Memory B cell (primary cell): Measurements from ENCODE around the gene GALNT6.
"Not testable (repeated sequence)": the region's sequence is repeated elsewhere in the genome, so short reads cannot be mapped to it uniquely, and the experiment has no call there.

Experiments used
- ATAC-seq: fragments of 150-1000 bp; cut with Tn5 transposase; 2 replicates; pipeline ENCODE4 v1.10.0; 2021; ENCODE audit warnings: low read depth, mild to moderate bottlenecking, moderate library complexity
- DNase-seq, 2 donors: peaks; one replicate each; pipeline ENCODE4 v3.0.0; 2022; ENCODE audit warnings: low spot score in 2 of 2
- H3K27ac Mint-ChIP-seq: one replicate; pipeline ENCODE4 v1.8.0; 2022; ENCODE audit warnings: mild to moderate bottlenecking, moderate library complexity, mixed read lengths
- H3K27me3 Mint-ChIP-seq: one replicate; pipeline ENCODE4 v1.8.0; 2022; ENCODE audit warnings: mixed read lengths
- H3K36me3 Mint-ChIP-seq: one replicate; pipeline ENCODE4 v1.8.0; 2022; ENCODE audit warnings: mild to moderate bottlenecking, mixed read lengths
- H3K4me1 Mint-ChIP-seq: one replicate; pipeline ENCODE4 v1.8.0; 2022; ENCODE audit warnings: mixed read lengths
- H3K4me3 Mint-ChIP-seq: one replicate; pipeline ENCODE4 v1.8.0; 2022; ENCODE audit warnings: mild to moderate bottlenecking, moderate library complexity, mixed read lengths
- H3K9me3 Mint-ChIP-seq: one replicate; pipeline ENCODE4 v1.8.0; 2022; ENCODE audit warnings: mixed read lengths

GALNT6 gene

DNA sequence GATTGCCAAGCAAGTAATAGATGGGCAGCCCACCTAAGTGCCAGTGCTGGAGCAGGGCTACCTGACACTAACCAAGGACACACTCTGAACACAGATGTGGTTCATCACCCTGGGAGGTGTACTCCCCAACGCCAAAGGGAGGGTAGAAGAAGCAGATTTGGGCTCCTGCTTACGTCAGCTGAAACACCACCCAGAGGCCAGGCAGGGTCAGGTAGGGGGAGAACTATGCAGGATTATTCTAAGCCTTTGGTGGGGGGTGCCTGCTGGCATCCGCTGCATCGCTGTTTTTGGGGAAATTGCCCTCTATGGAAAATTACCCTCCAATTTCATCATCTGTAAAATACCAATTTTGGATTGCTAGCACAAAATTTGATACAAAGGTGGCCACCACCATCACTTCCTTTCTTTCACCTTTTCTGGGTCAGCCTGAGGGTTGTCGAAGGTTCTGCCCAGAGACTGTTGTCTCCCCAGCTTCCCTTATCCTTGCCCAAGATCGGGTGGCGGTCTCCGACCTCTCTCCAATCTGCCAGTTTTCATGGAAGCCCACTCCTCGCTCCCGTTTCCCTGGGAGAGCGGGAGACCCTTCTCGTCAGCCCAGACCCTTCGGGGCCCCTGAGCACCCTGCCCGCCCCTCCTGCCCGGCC is 67.8 kb downstream of the GALNT6 start:
- ATAC-seq (peak; percentile 43), DNase-seq (peak; percentile 20 to 32)
- Mint-ChIP-seq H3K4me1 (peaks cover 61% of the 10 kb centered on the region), H3K27me3 (no peaks in the 10 kb centered on the region), H3K27ac (peak overlapping the region; percentile 79), H3K4me3 (peak overlapping the region; percentile 88), H3K9me3 (no peaks in the 10 kb centered on the region), H3K36me3 (peaks cover 14% of the 10 kb centered on the region)

GRCh38 chr12:51322452-51322851 is 68.8 kb downstream of the GALNT6 start:
- H3K9me3 Mint-ChIP-seq, result no peaks in the 10 kb centered on the region
- peak overlapping the region; percentile 88 for H3K4me3 Mint-ChIP-seq
- peaks cover 14% of the 10 kb centered on the region for H3K36me3 Mint-ChIP-seq
- peaks cover 65% of the 10 kb centered on the region for H3K4me1 Mint-ChIP-seq
- no peak for ATAC-seq
- H3K27me3 Mint-ChIP-seq, result no peaks in the 10 kb centered on the region
- DNase-seq, result no peak
- peak overlapping the region; percentile 79 for H3K27ac Mint-ChIP-seq

GRCh38 chr12:51321882-51322281 is 69.3 kb downstream of the GALNT6 start:
- H3K9me3 Mint-ChIP-seq, result no peaks in the 10 kb centered on the region
- peak overlapping the region; percentile 66 for H3K4me3 Mint-ChIP-seq

GRCh38 chr12:51320695-51321320 is 70.4 kb downstream of the GALNT6 start:
- Mint-ChIP-seq H3K4me3 (peak overlapping the region; percentile 29), H3K4me1 (peaks cover 60% of the 10 kb centered on the region), H3K27me3 (no peaks in the 10 kb centered on the region), H3K9me3 (no peaks in the 10 kb centered on the region), H3K36me3 (peaks cover 17% of the 10 kb centered on the region), H3K27ac (peak overlapping the region; percentile 79)
- ATAC-seq (no peak), DNase-seq (no peak)

More at GRCh38 chr12:51321882-51322281, 69.3 kb downstream of the GALNT6 start:
- ATAC-seq, result no peak
- Mint-ChIP-seq H3K4me1 (peaks cover 65% of the 10 kb centered on the region), H3K36me3 (peaks cover 14% of the 10 kb centered on the region), H3K27ac (peak overlapping the region; percentile 79), H3K27me3 (no peaks in the 10 kb centered on the region)
- no peak for DNase-seq

GRCh38 chr12:51320311-51320694 is 70.9 kb downstream of the GALNT6 start:
- no peaks in the 10 kb centered on the region for H3K27me3 Mint-ChIP-seq
- peak overlapping the region; percentile 30 for H3K4me3 Mint-ChIP-seq
- DNase-seq, result no peak
- H3K36me3 Mint-ChIP-seq, result peaks cover 17% of the 10 kb centered on the region
- no peak for ATAC-seq
- peak overlapping the region; percentile 79 for H3K27ac Mint-ChIP-seq
- H3K9me3 Mint-ChIP-seq, result no peaks in the 10 kb centered on the region
- peaks cover 56% of the 10 kb centered on the region for H3K4me1 Mint-ChIP-seq

- H3K36me3 Mint-ChIP-seq, result peaks cover 16% of the 10 kb centered on the region
Observed at GRCh38 chr12:51318846-51319599, 72.2 kb downstream of the GALNT6 start.

DNA sequence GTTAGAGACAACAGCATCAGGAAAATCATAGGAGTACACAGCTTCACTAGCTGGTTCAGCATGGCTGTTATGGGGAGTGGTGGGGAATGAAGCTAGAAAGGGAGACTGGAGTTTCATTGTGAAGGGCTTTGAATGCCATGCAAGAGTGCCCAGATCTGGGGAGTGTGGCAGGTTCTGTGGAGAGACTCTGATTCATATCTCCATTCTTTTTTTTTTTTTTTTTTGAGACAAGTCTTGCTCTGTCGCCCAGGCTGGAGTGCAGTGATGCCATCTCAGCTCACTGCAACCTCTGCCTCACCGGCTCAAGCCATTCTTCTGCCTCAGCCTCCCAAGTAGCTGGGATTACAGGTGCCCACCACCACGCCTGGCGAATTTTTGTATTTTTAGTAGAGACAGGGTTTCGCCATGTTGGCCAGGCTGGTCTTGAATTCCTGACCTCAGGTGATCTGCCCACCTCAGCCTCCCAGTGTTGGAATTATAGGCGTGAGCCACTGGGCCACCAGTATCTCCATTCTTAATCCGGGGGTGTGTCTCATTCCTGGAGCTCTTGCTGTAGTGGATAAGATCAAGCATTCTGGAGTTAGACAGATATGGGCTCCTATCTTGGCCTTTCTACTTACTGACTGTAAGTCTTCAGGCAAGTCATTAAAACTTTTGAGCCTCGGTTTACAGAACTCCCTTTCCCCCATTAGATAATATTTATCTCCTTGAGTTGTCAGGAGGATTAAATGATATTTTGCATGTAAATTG is 73.0 kb downstream of the GALNT6 start:
- peak overlapping the region; percentile 32 for H3K4me3 Mint-ChIP-seq

More at GRCh38 chr12:51318846-51319599, 72.2 kb downstream of the GALNT6 start:
- ATAC-seq (peak; percentile 74), DNase-seq (peak in 1 of 2 donors; percentile 33)
- H3K9me3 Mint-ChIP-seq, result no peaks in the 10 kb centered on the region
- H3K27ac Mint-ChIP-seq, result peak overlapping the region; percentile 79
- H3K4me3 Mint-ChIP-seq, result peak overlapping the region; percentile 75
- no peaks in the 10 kb centered on the region for H3K27me3 Mint-ChIP-seq
- H3K4me1 Mint-ChIP-seq, result peaks cover 51% of the 10 kb centered on the region

GRCh38 chr12:51311389-51311788 is 79.8 kb downstream of the GALNT6 start:
- DNase-seq (no peak), ATAC-seq (no peak)
- peaks cover 22% of the 10 kb centered on the region for H3K4me1 Mint-ChIP-seq
- H3K36me3 Mint-ChIP-seq, result peaks cover 25% of the 10 kb centered on the region
- no peaks in the 10 kb centered on the region for H3K9me3 Mint-ChIP-seq
- H3K4me3 Mint-ChIP-seq, result no peak overlapping the region
- H3K27ac Mint-ChIP-seq, result peak overlapping the region; percentile 58
- no peaks in the 10 kb centered on the region for H3K27me3 Mint-ChIP-seq

More for the DNA sequence above, 73.0 kb downstream of the GALNT6 start:
- H3K27ac Mint-ChIP-seq, result peak overlapping the region; percentile 79
- DNase-seq, H3K9me3 Mint-ChIP-seq, H3K27me3 Mint-ChIP-seq, ATAC-seq: not testable (repeated sequence)
- peaks cover 50% of the 10 kb centered on the region for H3K4me1 Mint-ChIP-seq
- peaks cover 19% of the 10 kb centered on the region for H3K36me3 Mint-ChIP-seq

GRCh38 chr12:51307655-51308593 is 83.3 kb downstream of the GALNT6 start:
- ATAC-seq, result no peak
- no peak for DNase-seq
- peaks cover 23% of the 10 kb centered on the region for H3K36me3 Mint-ChIP-seq
- H3K4me3 Mint-ChIP-seq, result no peak overlapping the region
- no peaks in the 10 kb centered on the region for H3K9me3 Mint-ChIP-seq
- H3K27ac Mint-ChIP-seq, result peak overlapping the region; percentile 54
- H3K27me3 Mint-ChIP-seq, result no peaks in the 10 kb centered on the region
- H3K4me1 Mint-ChIP-seq, result peaks cover 17% of the 10 kb centered on the region

DNA sequence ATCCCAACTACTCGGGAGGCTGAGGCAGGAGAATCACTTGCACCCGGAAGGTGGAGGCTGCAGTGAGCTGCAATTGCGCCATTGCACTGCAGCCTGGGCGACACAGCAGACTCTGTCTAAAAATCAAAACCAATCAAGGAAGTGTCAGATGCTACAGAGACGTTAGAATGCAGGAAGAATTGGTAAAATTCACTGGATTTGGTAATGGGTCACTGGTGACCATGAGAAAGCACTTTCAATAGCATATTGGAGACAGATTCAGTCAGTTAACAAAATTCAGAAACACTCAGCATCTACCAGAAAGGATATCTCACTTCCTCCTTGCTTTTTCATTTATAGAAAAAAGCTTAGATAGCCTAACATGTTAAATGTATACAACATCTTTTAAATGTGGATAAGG is 84.7 kb downstream of the GALNT6 start:
- peaks cover 16% of the 10 kb centered on the region for H3K4me1 Mint-ChIP-seq
- no peaks in the 10 kb centered on the region for H3K27me3 Mint-ChIP-seq
- H3K27ac Mint-ChIP-seq, result no peak overlapping the region
- no peak overlapping the region for H3K4me3 Mint-ChIP-seq
- peaks cover 29% of the 10 kb centered on the region for H3K36me3 Mint-ChIP-seq
- DNase-seq (no peak), ATAC-seq (no peak)
- H3K9me3 Mint-ChIP-seq, result no peaks in the 10 kb centered on the region
